ENCODE results near the gene HMGB1.

The HMGB1 gene

DNA sequence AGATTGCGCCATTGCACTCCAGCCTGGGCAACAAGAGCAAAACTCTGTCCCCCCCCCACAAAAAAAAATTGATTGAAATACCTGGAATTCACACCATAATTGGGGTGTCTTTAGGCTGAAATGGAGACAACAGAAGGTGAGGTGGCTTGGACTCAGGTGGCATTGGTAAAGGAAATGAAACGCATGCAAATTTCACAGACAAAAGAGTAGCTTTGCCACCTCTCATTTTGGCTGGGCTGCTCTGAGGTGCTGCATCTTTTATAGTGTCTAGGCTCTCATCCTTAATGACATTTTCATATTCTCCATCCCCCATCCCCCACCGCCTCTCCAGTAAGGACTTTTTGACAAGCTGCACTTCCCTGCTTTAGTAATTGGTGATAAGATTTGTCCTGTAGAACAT lies 36.5 kb downstream of the HMGB1 start:
- no peak for DNase-seq

DNA sequence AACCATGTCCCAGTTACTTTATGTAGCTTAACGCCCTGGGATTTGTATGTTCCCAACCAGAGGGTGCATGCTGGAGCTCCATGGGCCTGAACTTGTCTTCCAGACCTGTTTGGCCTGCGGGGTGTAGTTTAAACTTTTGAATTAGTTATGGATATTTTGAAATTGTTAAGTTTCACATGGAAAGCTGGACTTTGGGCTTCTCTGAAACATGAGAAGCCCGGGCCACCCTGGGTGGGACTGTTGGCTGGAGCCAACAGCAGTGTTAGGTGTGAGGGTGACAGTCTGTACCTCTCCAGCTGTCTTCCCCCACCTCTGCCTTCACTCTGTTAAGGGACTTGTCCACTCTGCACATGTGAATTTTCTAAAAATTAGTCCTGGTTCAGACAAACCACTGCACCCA lies 41.8 kb downstream of the HMGB1 start:
- DNase-seq: no peak

DNA sequence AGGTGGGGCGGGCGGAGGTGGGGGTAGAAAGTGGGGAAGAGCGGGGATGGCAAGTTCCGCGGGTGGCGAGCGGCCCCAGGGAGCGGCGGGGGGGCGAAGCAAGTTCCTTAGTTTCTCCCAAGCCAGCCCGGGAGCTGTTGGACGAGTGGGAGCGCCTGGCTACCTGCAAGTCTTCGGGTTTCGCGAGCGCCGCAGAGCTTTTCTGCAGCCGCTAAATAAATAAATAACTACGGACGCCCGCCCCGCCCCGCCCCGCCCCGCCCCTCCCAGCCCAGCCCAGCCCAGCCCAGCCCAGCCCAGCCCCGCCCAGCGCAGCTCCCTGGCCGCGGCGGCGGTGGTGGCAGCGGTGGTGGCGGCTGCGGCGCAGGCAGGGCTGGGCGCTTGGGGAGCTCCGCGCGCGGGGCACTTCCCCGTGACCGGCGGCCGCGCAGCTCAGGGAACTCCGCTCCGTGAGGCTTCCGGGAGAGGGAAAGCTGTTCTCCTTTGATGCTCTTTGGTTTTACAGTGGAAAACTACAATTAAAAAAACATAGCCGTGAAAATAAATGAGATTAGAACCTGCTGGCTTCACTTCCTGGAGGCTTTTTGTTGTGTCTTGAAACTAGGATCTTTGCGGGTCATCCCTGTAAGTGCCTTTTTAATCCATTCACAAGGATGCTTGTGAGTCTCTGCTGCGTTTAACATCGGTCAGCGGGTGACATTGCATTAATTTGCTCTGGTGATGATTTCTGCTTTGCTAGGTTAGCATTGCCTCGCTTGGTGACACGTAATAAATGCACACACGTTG lies 43.5 kb downstream of the HMGB1 start, which contains the start of gene UBE2L5:
TSS of gene UBE2L5 (plus strand) at position 440 of the 786 bp plus-strand sequence. CDS start 5,498 bp downstream, outside the sequence.
- DNase-seq: peak; percentile 90 to 91

DNA sequence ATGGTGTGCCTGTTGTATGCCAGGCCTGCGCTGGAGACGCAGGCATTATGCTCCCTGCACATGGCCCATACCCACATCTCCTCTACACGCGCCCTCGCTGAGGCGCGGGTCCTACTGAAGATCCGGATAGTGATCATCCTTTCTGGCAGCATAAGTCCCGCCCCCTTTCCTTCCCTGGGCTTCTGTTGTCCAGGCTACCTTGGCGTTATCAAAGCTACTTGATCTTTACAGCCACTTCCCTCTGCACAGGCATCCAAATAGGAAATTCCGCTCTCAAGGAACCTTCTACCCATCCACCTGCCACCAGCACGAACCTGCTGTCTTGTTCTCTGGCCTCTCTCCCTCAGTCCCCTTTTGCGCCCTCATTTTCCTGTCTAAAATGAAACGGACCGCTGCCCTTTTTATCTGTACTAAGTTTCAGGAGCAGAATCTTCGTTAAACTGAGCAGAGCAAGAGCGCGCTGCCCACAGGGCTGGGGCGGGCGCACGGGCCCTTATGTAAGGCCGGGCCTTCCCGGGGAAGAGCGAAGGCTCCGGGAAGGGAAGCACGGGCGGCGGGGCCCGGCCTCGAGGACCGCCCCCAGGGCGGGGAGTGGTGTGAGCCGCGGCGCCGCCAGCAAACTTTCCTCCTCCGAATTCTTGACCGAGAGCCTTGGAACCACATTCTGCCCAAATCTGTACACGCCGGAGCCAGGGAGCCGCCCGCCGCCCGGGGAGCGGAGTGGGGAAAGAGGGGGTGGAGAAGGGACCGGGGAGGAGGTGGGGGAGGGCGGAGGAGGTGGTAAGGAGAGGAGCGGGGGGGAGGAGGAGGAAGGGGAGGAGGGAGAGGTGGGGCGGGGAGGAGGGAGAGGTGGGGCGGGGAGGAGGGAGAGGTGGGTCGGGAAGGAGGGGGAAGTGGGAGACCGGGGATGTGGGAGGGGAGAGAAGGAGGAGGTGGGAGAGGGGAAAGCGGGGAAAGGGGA lies 44.4 kb downstream of the HMGB1 start:
- DNase-seq: peak; percentile 45 to 70

DNA sequence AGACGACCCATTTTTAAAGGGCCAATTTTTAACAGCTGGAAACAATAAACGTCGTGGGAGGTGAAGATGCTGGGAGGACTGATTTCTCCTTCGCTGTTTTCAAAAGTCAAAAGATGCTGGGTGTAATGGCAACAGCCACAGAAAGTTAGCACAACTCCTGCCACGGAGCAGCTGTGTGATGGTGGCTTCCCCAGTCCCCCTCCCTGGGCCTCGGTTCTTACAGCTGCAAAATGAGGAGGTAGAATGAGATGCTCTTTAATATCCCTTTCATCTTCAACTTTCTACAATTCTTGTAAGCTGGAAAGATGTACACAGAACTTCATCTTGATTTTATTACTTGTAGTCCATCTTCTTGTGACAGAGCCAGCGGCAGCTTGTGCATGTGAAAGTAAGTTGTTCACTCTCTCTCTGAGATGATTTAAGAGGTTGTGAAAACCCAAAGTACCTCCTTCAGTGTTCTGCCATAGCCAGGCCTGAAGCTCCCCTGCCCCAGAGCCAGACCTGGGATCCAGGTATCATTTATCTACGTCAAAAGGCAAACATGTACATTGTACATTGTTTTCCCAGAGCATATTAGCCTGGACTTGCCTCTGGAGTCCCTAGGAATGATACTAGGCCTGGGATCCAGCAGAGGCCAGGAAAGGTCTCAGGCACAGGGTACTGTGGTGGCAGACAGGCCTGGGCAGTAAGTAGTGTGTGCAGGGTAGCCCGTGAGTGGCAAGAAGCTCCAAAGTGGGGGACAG lies 46.8 kb downstream of the HMGB1 start:
- no peak for DNase-seq

DNA sequence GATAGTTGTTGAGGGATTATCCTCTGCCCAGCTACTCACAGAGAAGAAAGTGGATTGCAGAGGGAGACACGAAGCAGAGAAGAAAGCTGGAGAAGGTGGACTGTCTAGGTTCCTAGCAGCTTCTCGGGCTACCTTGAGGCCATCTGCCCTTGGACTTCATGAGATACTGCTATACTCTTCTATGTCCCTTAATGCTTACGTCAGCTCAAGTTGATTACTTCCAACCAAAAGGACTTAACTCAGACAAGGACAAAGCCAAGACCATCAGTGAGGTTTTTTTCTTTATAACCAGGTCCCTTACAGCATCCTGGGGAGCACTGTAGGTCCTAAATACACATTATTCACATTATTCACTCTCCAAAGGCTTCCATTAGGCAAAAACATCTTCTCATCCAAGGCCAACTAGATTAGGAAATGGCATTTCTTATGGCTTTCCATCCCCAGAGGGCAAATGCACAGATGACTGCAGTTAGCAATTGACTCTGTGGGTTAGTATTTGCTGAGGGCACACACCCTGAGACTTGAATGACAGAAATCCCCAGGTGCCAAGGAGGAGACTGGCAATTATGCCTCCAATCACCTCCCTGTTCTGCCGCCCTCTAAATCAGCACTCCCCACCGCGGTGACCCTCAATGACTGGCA lies 47.5 kb downstream of the HMGB1 start:
- DNase-seq: no peak

DNA sequence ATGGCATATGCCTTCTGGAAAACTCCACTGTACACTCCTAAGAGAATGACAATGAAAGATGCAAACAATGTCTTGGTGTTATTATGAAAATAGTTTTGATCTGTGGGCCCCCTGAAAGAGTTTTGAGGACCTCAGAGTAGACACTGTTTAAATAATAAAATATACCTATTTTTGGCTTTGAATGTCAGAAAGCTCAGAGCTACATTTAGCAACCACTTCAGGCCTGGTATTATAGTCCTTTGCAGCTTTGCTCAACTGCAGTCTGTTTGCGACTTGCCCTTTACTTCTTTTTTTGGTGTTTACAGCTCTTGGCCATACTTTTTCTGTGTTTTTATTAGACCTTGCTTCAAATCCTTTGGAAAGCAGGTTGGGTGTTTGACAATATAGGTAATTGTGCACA lies 49.3 kb downstream of the HMGB1 start:
- no peak for DNase-seq

DNA sequence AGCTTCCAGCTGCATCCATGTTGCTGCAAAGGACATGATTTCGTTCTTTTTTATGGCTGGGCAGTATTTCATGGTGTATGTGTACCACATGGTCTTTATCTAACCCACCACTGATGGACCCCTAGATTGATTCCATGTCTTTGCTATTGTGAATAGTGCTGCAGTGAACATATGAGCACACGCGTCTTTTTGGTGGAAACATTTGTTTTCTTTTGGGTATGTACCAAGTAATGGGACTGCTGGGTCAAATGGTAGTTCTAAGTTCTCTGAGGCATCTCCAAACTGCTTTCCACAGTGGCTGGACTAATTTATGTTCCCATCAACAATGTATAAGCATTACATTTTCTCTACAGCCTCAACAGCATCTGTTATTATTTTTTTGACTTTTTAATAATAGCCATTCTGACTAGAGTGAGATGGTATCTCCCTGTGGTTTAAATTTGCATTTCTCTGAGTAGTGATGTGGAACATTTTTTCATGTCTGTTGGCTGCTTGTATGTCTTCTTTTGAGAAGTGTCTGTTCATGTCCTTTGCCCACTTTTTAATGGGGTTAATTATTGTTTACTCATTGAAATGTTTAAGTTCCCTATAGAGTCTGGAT lies 50.2 kb downstream of the HMGB1 start:
- no peak for DNase-seq

DNA sequence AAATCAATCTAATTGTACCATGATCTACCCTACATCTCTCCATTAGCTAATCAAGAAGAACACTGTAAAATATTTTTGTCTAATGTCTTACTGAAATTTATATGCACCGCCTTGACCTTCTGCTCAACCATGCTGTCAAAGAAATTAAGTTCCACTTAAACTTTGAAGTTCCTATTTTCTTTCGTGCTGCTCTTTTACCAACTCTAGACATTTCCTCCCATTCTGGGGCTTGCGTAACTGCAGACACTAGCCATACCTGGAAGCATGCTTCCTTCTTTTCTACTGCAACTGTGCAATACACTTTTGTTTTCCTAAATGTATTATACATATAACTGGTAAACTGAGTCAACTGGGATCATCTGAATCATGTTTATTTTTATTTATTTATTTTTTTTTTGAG lies 51.9 kb downstream of the HMGB1 start:
- no peak for DNase-seq

DNA sequence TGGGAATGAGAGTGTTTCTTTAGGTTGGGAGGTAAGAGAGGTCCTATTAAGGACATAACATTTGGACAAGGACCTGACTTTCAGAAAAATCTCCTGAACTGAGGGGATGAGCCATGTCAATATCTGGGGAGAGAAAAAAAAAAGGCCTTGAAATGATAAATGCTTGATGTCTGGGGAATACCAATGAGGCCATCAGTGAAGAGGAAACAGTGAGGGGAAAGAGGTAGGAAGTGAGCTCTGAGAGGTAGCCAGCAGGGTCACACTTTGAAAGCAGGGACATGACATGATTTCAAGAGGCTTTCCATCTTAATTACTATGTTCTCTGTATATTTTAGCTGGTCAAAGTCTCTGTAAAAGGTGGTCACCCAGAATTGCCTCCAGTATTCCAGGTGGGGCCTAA lies 53.4 kb downstream of the HMGB1 start:
- no peak for DNase-seq

DNA sequence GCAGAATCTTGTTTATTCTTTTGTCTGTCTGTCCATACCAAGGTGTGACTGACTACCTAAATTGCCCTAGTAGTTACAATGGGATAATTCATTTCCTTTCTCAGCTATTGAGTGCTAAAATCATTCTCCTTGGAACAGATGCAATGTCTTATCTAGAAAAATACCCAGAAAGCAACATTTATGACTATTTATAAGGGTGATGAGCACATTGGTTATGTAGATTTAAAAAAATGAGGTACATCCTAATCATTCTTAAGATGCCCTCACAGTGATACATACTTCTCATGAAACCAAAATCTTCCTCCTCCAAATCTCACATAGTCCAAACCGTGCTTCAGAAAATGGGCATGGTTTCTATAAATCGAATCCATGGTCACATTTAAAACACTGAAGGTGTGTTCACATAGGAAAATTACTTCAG lies 55.0 kb downstream of the HMGB1 start:
- DNase-seq: no peak

DNA sequence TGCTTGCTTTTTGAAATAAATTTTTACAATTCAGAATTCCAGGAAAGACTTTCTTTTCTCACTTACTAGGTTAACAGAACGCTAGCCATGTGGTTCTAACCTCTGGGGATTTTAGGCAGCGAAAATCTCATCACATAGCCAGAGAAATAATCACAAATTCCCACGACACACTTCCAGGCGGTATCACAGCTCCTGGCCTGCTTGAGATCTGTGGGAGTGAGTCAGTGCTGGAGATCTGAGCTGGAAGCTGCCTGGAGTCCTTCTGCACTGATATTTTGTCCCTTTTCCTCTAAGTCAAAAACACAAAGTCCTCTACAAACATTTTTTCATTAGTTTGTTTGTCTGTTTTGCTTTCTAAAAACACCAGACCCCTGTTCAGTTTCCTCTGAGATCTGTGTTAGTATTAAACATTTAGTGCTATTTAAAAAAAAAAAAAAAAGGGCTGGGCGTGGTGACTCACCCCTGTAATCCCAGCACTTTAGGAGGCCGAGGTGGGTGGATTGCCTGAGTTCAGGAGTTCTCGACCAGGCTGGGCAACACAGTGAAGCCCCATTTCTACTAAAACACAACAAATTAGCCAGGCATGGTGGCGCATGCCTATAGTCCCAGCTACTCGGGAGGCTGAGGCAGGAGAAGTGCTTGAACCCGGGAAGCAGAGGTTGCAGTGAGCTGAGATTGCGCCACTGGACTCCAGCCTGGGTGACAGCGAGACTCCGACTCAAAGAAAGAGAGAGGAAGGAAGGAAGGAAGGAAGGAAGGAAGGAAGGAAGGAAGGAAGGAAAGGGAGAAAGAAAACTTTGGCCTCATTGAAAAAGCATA lies 55.6 kb downstream of the HMGB1 start:
- no peak for DNase-seq

DNA sequence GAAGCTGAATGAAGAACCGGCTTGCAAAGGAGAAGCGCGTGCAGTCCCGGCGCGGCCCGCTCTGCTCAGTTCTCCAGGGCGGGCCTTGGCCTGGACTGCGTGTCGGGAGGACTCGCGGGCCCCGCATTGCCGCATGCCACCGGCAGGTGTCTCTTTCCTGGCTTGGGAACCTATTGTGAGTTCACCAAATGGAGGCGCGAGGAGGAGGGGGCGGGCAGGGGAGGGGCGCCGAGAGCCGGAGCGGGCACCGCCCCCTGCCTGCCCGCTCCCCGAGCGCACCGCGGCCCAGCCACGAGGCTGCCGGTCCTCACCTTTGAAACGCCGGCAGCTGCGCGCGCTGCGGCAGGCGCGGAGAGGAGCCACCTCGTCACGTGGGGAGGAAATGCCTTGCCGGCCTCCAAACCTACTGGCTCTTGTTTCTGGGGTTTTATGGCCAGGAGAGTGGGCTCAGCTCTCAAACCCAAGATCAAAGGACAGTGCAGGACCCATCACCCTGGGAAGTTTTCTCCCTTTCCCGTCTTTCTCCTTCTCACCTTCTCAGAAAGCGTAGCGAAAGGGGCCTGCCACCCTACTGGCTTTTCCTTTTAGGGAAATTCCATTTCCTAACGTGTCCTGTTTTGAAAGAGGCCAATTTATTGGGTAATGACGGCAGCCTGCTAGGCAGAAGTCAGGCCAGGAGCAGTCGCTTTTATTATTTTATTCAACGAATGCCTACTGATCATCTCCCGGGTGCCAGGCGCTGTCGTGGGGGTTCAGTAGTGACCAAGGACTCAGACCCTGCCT lies 57.2 kb downstream of the HMGB1 start:
- DNase-seq: peak; percentile 85 to 94

DNA sequence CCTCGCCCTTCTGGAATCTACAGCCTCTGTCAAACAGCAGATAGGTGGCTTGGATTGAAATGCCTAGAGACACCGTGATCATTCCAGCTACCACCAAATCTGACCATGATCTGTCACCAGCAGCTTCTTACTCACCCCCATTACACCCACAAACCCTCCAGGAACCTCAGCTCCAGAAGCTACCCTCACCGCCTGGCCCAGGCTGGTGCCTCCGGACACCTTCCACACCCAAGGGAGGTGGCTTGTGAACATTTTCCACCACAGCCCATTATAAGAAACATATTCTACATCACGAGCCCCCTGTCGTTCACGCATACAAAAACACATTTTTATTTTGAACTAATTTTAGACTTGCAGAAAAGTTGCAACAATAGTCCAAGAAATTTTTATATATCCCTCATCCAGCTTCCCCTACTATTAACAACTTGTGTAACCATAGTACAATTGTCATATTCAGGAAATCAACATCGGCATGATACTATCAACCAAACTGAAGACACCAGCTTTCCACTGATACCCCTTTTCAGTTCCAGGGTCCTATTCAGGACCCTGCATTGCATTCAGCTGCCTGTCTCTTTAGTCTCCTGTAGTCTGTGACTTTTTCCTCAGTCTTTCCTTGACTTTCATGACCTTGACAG lies 58.8 kb downstream of the HMGB1 start:
- DNase-seq: no peak

Data from NCI-H524 (cell line).